NOMO-1 treated with DMSO at 0.1 percent for 48 hours (cell line): ENCODE results near the gene SLC43A3.
A peak's percentile ranks its signal among the peaks of the same experiment; 100 is the strongest.
"Not testable (repeated sequence)": the region's sequence is repeated elsewhere in the genome, so short reads cannot be mapped to it uniquely, and the experiment has no call there.

ENCODE experiments used
- DNase-seq: peaks from one replicate; lab custom pipeline; 2025; ENCODE audit not compliant: unreplicated experiment; lab: John Stamatoyannopoulos, UW

The SLC43A3 gene

DNA sequence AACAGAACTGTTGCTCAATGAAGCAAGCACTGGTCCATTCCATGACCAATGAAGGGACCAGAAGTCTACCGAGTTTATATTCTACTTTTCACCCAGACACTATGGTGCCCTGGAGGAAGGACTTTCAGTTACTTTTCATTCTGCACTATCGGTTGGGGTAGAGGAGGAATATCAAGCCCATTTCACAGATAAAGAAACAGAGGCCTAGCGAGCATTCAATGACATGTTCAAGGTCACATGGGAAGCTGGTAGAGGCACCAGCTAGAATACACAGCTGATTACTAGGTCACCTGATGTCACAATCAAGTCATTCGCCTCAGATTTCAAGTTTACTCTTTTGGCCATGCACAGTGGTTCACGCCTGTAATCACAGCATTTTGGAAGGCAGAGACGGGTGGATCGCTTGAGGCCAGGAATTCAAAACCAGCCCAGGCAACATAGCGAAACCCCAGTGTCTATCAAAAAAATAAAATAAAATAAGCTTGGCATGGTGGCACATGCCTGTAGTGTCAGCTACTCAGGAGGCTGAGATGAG lies 18.9 kb downstream of the SLC43A3 start:
- no peak for DNase-seq

- DNase-seq = no peak
Observed at GRCh38 chr11:57407010-57407920, 19.7 kb downstream of the SLC43A3 start.

DNA sequence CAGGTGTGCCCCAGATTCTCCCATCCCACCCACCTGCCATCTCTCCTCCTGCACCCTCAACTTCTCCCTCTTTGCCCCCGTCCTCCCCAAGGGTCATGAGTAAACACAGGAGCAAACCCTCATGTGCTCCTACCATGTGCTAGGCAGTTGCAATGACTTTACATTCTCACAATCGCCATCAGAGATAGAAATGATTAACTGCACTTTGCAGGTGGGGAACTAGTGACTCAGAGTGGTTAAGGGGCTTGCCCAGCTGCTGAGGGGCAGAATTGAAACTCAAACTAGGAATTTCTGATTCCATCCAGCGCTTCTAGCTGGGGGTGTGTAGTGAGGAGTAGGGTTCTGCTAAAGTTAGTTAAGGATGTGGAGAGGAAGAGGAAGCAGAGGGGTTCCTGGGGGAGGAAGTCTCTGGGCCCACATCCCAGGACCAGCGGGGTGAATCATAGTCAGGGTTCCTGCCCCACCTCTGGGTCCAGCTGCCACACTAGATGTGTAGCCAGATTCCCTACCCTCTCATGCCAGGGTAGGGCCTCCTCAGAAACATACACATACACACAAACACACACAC lies 20.5 kb downstream of the SLC43A3 start:
- DNase-seq = peak; percentile 9

DNA sequence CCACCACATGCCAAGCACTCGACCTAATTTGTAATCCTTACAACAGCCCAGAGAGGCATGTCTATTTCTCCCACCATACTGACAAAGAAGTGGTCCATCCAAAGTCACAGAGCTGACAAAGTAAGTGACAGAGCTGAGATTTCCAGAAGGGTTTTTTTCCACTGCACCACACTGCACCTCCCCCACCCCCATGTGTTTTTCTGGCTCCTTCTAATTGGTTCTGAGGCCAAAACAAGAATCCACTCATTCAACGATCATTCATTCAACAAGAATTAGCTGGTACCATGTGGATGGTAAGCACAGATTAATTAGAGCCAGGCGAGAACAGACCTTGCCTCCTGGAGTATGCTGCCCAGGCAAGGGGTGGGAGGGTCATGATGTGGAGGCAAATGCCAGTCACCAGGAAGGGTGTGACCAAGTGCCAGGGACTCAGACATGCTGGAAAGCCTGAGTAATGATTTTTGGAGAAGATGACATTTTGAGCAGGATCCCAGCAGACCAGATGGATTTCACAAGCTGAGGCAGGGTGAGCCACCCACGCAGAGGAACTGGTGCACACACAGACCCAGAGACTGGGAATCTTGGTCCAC lies 21.6 kb downstream of the SLC43A3 start:
- DNase-seq = no peak

DNA sequence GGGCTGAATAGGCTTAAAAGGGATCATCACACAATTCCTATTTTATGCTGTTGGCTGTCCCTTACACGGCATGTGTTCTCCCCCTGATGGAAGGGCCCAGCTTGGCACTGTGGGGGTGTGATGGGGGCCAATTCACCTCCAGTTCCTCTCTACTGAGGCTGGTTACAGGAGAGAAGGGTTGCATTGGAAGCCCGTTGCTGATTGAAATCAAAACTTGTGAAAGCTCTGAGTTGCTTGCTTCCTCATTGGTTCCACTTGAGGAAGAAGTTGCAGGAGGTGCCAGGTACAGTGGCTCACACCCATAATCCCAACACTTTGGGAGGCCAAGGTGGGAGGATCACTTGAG lies 23.1 kb downstream of the SLC43A3 start:
- DNase-seq = peak; percentile 5

DNA sequence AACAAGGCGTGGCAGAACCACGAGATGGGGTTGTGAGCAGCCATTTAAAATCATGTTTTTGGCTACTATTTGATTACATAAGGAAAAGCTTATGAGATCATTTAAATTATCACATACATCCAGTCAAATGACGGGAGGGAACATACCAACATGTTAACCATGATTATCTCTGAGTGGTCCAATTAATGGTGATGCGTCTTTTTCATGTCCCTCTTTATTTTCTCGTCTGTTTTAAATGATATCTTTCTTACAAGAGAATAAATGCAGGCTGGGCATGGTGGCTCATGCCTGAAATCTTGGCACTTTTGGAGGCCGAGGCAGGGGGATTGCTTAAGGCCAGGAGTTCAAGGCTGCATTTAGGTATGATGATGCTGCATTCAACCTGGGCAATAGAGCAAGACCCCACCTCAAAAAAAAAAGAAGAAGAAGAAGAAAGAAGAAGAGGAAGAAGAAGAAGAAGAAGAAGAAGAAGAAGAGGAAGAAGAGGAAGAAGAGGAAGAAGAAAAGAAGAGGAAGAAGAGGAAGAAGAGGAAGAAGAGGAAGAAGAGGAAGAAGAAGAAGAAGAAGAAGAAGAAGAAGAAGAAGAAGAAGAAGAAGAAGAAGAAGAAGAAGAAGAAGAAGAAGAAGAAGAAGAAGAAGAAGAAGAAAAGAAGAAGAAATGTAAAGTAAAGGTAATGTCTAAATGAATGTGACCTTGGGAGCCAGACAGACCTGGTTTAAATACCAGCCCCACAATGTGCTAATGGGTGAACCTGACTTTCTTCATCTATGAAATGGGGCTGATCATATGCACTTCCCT lies 23.7 kb downstream of the SLC43A3 start:
- DNase-seq = not testable (repeated sequence)

- no peak for DNase-seq
Observed at GRCh38 chr11:57402188-57403002, 24.5 kb downstream of the SLC43A3 start.

DNA sequence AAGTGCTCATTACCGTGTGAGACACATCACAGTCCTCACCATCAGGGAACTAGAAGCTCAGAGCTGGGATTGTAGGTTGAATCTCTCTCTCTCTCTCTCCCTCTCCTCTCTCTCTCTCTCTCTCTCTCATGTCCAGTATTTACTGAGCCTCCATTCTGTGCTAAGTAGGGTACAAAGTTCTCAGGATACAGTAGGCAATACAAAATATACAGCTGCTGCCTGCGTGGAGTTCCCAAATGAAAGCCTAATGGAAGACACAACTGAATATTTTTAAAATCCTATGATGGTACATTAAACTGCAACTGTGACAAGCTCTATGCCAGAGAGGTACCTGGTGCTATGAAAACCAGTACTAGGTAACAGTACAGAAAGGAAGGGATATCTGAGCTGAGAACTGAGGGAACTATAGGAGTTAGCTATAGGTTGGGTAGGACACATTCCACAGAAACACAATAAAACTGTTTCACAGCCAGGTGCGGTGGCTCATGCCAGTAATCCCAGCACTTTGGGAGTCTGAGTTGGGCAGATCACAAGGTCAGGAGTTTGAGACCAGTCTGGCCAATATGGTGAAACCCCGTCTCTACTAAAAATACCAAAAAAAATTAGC lies 26.8 kb downstream of the SLC43A3 start:
- no peak for DNase-seq

DNA sequence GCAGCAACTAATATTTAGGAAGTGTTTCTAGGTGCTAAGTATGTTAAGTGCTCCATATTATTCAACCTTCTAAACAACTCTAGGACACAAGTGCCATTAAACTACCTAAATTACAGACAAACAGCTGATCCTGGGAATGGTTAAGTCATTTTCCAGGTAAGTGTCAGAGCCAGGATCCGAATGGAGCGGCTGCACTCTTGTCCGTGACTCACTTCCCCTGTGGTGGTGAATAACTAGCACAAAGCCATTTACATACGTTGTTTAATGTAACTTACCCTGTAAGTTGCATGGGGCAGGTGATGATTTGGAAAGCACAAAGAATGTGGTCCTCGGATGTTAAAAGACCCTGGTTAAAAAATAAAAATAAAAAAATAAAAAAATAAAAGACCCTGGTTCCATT lies 27.7 kb downstream of the SLC43A3 start:
- no peak for DNase-seq

DNA sequence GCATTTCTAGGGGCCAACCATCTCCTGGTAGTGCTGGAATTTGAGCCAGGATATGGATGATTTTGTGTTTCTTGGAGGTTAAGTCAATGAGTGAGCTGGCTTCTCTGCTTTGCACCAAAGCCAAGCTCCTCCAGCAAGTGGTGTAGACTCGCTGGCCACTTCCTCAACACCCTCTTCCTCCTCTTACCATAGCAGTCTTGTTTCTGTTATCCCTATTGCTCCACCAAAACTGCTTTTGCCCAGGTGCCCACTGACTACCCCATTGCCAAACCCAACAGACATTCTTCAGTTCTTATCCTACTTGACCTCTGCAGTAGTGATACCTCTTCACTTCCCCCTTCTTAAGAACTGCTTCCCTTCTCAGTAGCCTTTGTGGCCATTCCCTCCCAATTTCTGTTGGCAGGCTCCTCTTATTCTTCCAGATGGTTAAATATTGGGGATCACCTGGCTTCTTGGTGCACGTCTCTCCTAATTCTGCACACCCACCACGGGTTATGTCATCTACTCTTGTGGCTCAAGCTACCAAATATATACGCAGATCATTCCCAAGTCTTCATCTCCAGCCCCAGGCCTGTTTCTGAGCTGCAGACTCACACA lies 29.4 kb downstream of the SLC43A3 start:
- peak; percentile 77 for DNase-seq

- DNase-seq = no peak
Observed at GRCh38 chr11:57396744-57397143, 30.2 kb downstream of the SLC43A3 start.

DNA sequence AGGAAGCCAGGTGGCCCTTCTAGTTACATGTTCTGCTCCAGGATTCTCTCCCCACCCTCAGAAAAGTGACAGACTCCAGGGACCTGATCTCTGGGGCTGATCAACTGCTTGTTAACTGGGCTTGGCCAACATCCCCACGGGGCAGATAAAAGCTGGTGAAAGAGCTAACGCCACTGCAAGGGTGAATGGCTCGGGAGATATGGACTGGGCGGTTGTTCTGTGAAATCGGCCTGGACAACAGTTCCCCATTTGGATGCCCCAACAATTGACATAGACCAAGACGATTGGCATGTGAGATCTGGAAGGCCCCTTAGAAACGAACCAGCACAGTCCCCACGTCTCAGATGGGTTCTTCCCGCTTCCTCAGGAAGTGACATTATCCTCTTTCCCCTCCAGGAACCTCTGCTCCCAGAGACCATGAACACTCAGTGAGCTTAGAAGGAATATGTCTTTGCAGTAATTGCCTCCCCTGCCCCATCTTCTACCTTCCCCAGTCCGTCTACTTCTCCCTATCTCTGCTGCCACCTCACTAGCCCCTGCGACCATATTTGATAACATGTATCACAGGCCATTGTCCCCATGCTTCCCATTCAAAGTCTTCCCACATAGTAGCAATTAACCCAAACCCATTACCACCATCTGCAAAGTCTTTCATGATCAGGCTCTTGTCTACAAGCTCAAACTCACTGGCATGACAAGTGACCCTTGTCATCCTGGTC lies 30.9 kb downstream of the SLC43A3 start:
- DNase-seq = no peak

DNA sequence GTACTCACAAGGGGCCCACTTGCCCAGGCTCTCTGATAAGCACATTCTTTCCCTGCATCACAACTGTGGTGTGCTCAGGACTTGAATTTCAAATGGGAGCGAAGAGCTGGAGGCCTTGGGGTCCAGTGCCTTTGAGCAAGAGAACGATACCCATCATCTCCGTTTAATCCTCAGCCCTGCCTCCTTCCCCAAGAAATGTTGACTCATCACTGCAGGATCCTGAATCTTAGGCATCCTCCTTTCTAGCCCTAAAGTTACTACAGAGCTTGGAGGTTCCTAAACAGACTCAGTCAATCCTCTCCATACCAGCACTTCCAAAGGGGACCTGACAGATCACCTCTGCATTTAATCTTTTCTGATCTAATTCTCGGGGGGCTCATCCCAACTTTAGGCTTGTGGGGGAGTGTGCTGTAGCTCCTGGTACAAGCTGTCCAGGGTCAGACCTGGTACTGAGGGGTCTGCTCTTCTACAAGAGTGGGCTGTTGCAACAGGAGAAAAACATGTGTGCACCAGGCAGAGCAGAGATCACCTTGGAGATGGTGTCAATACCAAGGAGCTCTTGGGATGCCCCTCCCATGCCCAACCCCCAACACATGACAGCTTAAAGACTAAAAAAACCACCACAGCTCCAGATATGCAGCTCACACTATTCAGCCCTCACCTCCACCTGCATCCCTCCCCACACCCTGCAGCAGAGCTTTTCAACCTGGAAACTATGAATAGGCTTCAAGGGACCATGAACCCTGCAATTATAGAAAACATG lies 32.5 kb downstream of the SLC43A3 start:
- no peak for DNase-seq

DNA sequence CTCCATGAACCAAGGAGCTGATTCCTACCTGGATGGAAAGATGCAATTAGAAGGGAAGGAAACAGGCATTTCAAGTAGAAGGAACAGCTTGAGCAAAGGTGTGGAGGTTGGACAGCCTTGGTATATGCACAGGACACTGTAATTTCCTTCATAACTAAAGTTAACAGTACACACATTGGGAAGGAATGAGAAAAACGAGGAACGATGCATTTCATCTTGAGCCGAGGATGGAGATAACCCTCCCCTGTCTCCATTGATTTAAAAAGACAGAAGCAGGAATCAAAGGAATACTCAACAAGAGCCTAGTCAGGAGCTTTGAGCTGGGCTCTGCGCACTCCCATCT lies 34.2 kb downstream of the SLC43A3 start:
- no peak for DNase-seq

GRCh38 chr11:57392066-57392762 lies 34.7 kb downstream of the SLC43A3 start:
- DNase-seq = no peak

DNA sequence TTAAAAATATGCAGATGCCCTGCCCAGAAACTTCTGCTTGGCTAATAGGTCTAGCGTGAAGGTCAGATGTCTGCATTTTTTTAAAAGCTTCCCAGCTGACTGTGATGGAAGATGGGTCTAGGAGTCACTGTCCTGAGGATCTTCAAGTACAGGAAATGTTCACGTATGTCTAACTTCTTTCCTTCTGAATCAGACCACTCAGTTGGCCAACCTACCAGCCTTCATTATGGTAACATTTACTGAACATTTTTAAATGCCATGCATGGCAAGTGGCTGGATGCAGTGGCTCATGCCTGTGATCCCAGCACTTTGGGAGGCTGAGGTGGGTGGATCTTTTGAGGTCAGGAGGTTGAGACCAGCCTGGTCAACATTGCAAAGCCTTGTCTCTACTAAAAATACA lies 35.4 kb downstream of the SLC43A3 start:
- peak; percentile 11 for DNase-seq

DNA sequence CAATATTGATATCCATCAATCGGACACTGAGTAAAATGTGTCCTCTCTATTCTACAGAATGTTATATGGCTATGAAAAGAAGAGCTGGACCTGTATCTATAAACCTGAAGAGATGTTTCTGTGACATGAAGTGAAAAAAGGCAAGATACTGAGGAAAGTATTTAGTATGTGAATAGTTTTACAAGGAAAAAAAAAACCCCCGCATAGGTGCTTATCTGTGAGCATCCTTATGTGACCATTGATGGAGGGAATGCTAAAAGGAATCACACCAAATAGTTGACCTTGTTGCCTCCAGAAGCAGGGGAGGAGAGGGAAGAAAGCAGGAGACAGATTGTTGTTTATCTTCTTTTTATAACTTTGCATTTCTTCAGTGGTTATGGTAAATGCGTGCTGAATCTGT lies 35.8 kb downstream of the SLC43A3 start:
- no peak for DNase-seq

- DNase-seq = no peak
Observed at GRCh38 chr11:57390535-57390934, 36.4 kb downstream of the SLC43A3 start, which contains the start of gene PRG2. Gene PRG2, minus strand, starts transcription at chr11:57390650. Its CDS starts 706 bp downstream, at chr11:57389944.
